GM19467 (cell line): ENCODE results near the gene FKBP8.

Source experiments
- ATAC-seq: cut with Tn5 transposase; IDR thresholded peaks from one replicate; pipeline ENCODE4 v1.9.1; 2021; ENCODE audit warnings: mild to moderate bottlenecking, moderate library complexity; ENCODE audit not compliant: unreplicated experiment

FKBP8 gene

GRCh38 chr19:18487576-18488402 is 55.6 kb downstream of the FKBP8 start:
- no peak for ATAC-seq

- ATAC-seq, result no peak
These were observed 56.6 kb downstream of the FKBP8 start for GRCh38 chr19:18486746-18487145.

- no peak for ATAC-seq
These were observed 58.4 kb downstream of the FKBP8 start for GRCh38 chr19:18484992-18485391.

DNA sequence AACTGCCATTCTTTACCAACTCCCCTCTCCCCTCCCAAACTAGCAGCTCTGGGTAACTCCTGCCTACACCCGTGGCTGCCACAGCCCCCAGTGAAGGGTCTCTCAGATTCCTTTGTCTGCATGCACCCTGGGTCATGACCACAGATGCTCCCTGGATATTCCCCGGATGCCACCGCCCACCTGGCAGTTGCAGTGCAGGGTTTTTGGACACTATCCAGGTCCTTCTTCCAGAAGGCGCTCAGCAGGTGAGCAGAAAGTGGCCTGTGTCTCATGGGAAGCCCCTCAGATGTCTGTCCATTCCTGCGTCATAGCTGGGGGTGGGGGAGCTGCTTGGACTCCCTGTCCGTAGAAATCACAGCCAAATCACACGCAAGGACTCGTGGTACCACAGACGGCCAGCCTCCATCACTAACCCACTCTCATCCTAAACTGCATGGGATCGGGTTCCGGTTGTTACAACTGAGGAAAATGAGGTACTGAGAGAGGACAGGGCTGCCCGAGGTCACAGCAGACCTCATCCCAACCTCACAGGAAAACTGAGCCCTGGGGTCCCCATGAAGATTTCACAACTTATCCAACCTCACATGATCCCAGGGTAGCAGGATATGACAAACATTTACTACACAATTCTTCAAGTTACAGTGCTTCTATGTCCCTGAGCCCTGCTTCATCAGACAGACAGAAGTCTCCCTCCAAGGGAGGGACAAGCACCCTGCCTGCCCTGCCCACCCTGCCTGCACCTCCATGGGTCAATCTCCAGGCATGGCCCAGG is 60.1 kb downstream of the FKBP8 start:
- no peak for ATAC-seq
